ENCODE data around the gene TSSC4. TPM values are rescaled to one million over a fixed set of nuclear protein-coding genes. Genes with fewer than 3 reads are reported as not detected.

The TSSC4 gene
- total RNA-seq, 4 donors from 2014 or later, result 13.3 to 38.9 (median 36.0) TPM

GRCh38 chr11:2420502-2421225 lies 20.1 kb downstream of the TSSC4 start:
- in situ Hi-C loops (cut with MboI; ENCODE audit: low pct_ligation_motif_present in 1 of 4, low pct_unique_long_range_greater_than_20kb in 1 of 4, low sequenced_read_pairs in 3 of 4), result loop anchor here in 3 of 4 donors (10.0 to 25.0 kb wide), 7 partner anchors 106 to 474 kb away; no protein-coding TSS in a partner anchor

GRCh38 chr11:2421226-2421994 lies 20.9 kb downstream of the TSSC4 start:
- H3K36me3 ChIP-seq, result no peaks in the 10 kb centered on the region
- no peaks in the 10 kb centered on the region for H3K9me3 ChIP-seq
- in situ Hi-C loops (cut with MboI; ENCODE audit: low pct_ligation_motif_present in 1 of 4, low pct_unique_long_range_greater_than_20kb in 1 of 4, low sequenced_read_pairs in 3 of 4) (loop anchor here in 3 of 4 donors (10.0 to 25.0 kb wide), 7 partner anchors 107 to 473 kb away; no protein-coding TSS in a partner anchor), intact Hi-C loops (cut with DNase I; ENCODE audit: low total_unique reads) (loop anchor here (2.0 to 10.0 kb wide), 2 partner anchors 117 to 473 kb away; no protein-coding TSS in a partner anchor)
- peaks cover 6 to 15% (median 11%) of the 10 kb centered on the region in 4 donors for H3K4me1 ChIP-seq
- WGBS, 2 donors (ENCODE audit: low coverage in 1 of 2), result 39% methylated on average over 19 of the region's 19 CpGs; no CpG with 5 or more reads in 1 of the 2 donors
- TF ChIP-seq CTCF (IDR thresholded peaks at IDR 0.05), result no peak
- TF ChIP-seq EP300 (IDR thresholded peaks at IDR 0.05; ENCODE audit: low read depth), result no peak
- TF ChIP-seq POLR2A (IDR thresholded peaks at IDR 0.05), result no peak
- TF ChIP-seq POLR2AphosphoS5 (IDR thresholded peaks at IDR 0.05), result no peak
- no peak overlapping the region for H3K4me3 ChIP-seq
- no peak overlapping the region for H3K27ac ChIP-seq
- no peak for DNase-seq
- H3K27me3 ChIP-seq, result peaks cover 40% of the 10 kb centered on the region

More at GRCh38 chr11:2420502-2421225, 20.1 kb downstream of the TSSC4 start:
- WGBS, 2 donors (ENCODE audit: low coverage in 1 of 2), result 15% methylated on average over 43 of the region's 44 CpGs; no CpG with 5 or more reads in 1 of the 2 donors
- intact Hi-C loops (cut with DNase I; ENCODE audit: low total_unique reads), result loop anchor here (1.0 to 10.0 kb wide), 3 partner anchors 116 to 474 kb away; no protein-coding TSS in a partner anchor
- H3K27ac ChIP-seq, result peak overlapping the region in 1 of 4 donors; percentile 48
- no peaks in the 10 kb centered on the region for H3K9me3 ChIP-seq
- peak; percentile 73 for DNase-seq
- peaks cover 33% of the 10 kb centered on the region for H3K27me3 ChIP-seq
- peaks cover 6 to 15% (median 11%) of the 10 kb centered on the region in 4 donors for H3K4me1 ChIP-seq
- H3K4me3 ChIP-seq, result peak overlapping the region in 2 of 4 donors; percentile 3 to 19
- TF ChIP-seq POLR2A (IDR thresholded peaks at IDR 0.05) (no peak), CTCF (IDR thresholded peaks at IDR 0.05) (peak; percentile 90 to 96 (median 92))
- H3K36me3 ChIP-seq, result no peaks in the 10 kb centered on the region

GRCh38 chr11:2421996-2422395 lies 21.4 kb downstream of the TSSC4 start:
- Histone ChIP-seq H3K9me3 (no peaks in the 10 kb centered on the region), H3K4me3 (no peak overlapping the region), H3K36me3 (no peaks in the 10 kb centered on the region), H3K27me3 (peaks cover 40% of the 10 kb centered on the region), H3K4me1 (peaks cover 9 to 15% (median 11%) of the 10 kb centered on the region in 4 donors), H3K27ac (no peak overlapping the region)
- intact Hi-C loops (cut with DNase I; ENCODE audit: low total_unique reads), result loop anchor here (2.0 to 10.0 kb wide), 2 partner anchors 117 to 473 kb away; no protein-coding TSS in a partner anchor
- no peak for DNase-seq
- TF ChIP-seq EP300 (IDR thresholded peaks at IDR 0.05; ENCODE audit: low read depth), result no peak
- no peak for TF ChIP-seq CTCF (IDR thresholded peaks at IDR 0.05)
- no peak for TF ChIP-seq POLR2AphosphoS5 (IDR thresholded peaks at IDR 0.05)
- TF ChIP-seq POLR2A (IDR thresholded peaks at IDR 0.05), result no peak
- 71% methylated on average over 7 of the region's 17 CpGs; no CpG with 5 or more reads in 1 of the 2 donors for WGBS, 2 donors (ENCODE audit: low coverage in 1 of 2)
- in situ Hi-C loops (cut with MboI; ENCODE audit: low pct_ligation_motif_present in 1 of 4, low pct_unique_long_range_greater_than_20kb in 1 of 4, low sequenced_read_pairs in 3 of 4), result loop anchor here in 3 of 4 donors (10.0 to 25.0 kb wide), 7 partner anchors 107 to 473 kb away; no protein-coding TSS in a partner anchor
